Neuronal stem cell (in vitro differentiated cells): Measurements from ENCODE around the gene AGPAT1.
"Not testable (repeated sequence)": the region's sequence is repeated elsewhere in the genome, so short reads cannot be mapped to it uniquely, and the experiment has no call there.

ENCODE experiments used
- DNase-seq: peaks from one replicate; pipeline ENCODE4 v3.0.0-alpha.2; 2013; ENCODE audit warnings: low spot score
- H2AFZ ChIP-seq: one replicate; pipeline ENCODE4 v1.6.1; 2013; ENCODE audit warnings: mild to moderate bottlenecking, low read length, inconsistent platforms
- H2AK5ac ChIP-seq: 2 replicates; pipeline ENCODE4 v1.6.1; 2013; ENCODE audit warnings: low read depth, mild to moderate bottlenecking, inconsistent platforms, low read length, moderate library complexity, mixed read lengths
- H2BK120ac ChIP-seq: 2 replicates; pipeline ENCODE4 v1.6.1; 2013; ENCODE audit warnings: low read depth, mild to moderate bottlenecking, inconsistent platforms, low read length, moderate library complexity, mixed read lengths
- H2BK12ac ChIP-seq: one replicate; pipeline ENCODE4 v1.6.1; 2013; ENCODE audit warnings: low read length, inconsistent platforms
- H2BK15ac ChIP-seq: 2 replicates; pipeline ENCODE4 v1.6.1; 2013; ENCODE audit warnings: mild to moderate bottlenecking, low read length, inconsistent platforms, mixed read lengths
- H2BK5ac ChIP-seq: one replicate; pipeline ENCODE4 v1.6.1; 2013; ENCODE audit warnings: inconsistent platforms, mild to moderate bottlenecking, low read length, moderate library complexity
- H3K14ac ChIP-seq: one replicate; pipeline ENCODE4 v1.6.1; 2013; ENCODE audit warnings: low read length, inconsistent platforms
- H3K18ac ChIP-seq: 2 replicates; pipeline ENCODE4 v1.6.1; 2013; ENCODE audit warnings: low read length, inconsistent platforms
- H3K23ac ChIP-seq: 2 replicates; pipeline ENCODE4 v1.6.1; 2013; ENCODE audit warnings: low read depth, mild to moderate bottlenecking, mixed read lengths, low read length, inconsistent platforms; ENCODE audit not compliant: poor library complexity
- H3K27ac ChIP-seq: replicated peaks from 3 replicates; pipeline ENCODE4 v1.5.1; 2013; ENCODE audit warnings: low read length, inconsistent platforms
- H3K27me3 ChIP-seq, 3 experiments: 2 replicates each; pipeline ENCODE4 v1.6.1; 2013; ENCODE audit warnings: low read length in 3 of 3, mild to moderate bottlenecking in 2 of 3, inconsistent platforms in 1 of 3, low read depth in 1 of 3, mixed read lengths in 1 of 3, moderate library complexity in 1 of 3; ENCODE audit not compliant: control insufficient read depth in 3 of 3, insufficient read depth in 3 of 3
- H3K36me3 ChIP-seq, 2 donors: replicated peaks in 1 of 2; 2 replicates each; pipeline ENCODE4 v1.6.1; 2013; ENCODE audit warnings: low read length in 2 of 2; ENCODE audit not compliant: control insufficient read depth in 2 of 2, insufficient read depth in 2 of 2
- H3K4ac ChIP-seq: 2 replicates; pipeline ENCODE4 v1.6.1; 2013; ENCODE audit warnings: inconsistent platforms, mild to moderate bottlenecking, low read length, moderate library complexity
- H3K4me1 ChIP-seq, 2 donors: 1 replicate in 1 of 2; 2 replicates in 1 of 2; pipeline ENCODE4 v1.6.1; 2013; ENCODE audit warnings: low read length in 2 of 2, low read depth in 1 of 2; ENCODE audit not compliant: control insufficient read depth in 2 of 2, insufficient read depth in 1 of 2
- H3K4me2 ChIP-seq: one replicate; pipeline ENCODE4 v1.6.1; 2013; ENCODE audit warnings: mild to moderate bottlenecking, low read length, inconsistent platforms; ENCODE audit not compliant: insufficient read depth, poor library complexity, severe bottlenecking
- H3K4me3 ChIP-seq, 2 donors: 2 replicates each; pipeline ENCODE4 v1.5.1; 2013; ENCODE audit warnings: low read length in 2 of 2, mild to moderate bottlenecking in 2 of 2, inconsistent platforms in 1 of 2, moderate library complexity in 1 of 2
- H3K79me1 ChIP-seq: one replicate; pipeline ENCODE4 v1.6.1; 2013; ENCODE audit warnings: low read depth, mild to moderate bottlenecking, inconsistent platforms, low read length, moderate library complexity
- H3K9ac ChIP-seq: one replicate; pipeline ENCODE4 v1.6.1; 2013; ENCODE audit warnings: mild to moderate bottlenecking, low read depth, low read length, inconsistent platforms; ENCODE audit not compliant: poor library complexity
- H3K9me3 ChIP-seq, 2 donors: replicated peaks in 1 of 2; 2 replicates each; pipeline versions ENCODE3 to v1.6.1; 2013; ENCODE audit warnings: low read length in 2 of 2, mild to moderate bottlenecking in 2 of 2, inconsistent platforms in 1 of 2, low read depth in 1 of 2, mixed read lengths in 1 of 2, moderate library complexity in 1 of 2; ENCODE audit not compliant: control insufficient read depth in 2 of 2, insufficient read depth in 1 of 2
- H4K8ac ChIP-seq: one replicate; pipeline ENCODE4 v1.6.1; 2013; ENCODE audit warnings: low read depth, mild to moderate bottlenecking, inconsistent platforms, low read length, moderate library complexity
- H4K91ac ChIP-seq: one replicate; pipeline ENCODE4 v1.6.1; 2013; ENCODE audit warnings: low read length, low read depth, mild to moderate bottlenecking, inconsistent platforms; ENCODE audit not compliant: poor library complexity
- WGBS, 2 donors: extraction: QIAGEN DNeasy Blood & Tissue Kit; methylation state at CpG; one replicate each; pipeline ENCODE4 v1.1.7; 2013; ENCODE audit warnings: missing lambda C conversion rate in 2 of 2, mixed read lengths in 1 of 2; ENCODE audit not compliant: insufficient read length in 2 of 2, insufficient replicate concordance in 1 of 2; ENCODE audit errors: extremely low coverage in 2 of 2; 5-methylcytosine and 5-hydroxymethylcytosine counted together

Gene AGPAT1

DNA sequence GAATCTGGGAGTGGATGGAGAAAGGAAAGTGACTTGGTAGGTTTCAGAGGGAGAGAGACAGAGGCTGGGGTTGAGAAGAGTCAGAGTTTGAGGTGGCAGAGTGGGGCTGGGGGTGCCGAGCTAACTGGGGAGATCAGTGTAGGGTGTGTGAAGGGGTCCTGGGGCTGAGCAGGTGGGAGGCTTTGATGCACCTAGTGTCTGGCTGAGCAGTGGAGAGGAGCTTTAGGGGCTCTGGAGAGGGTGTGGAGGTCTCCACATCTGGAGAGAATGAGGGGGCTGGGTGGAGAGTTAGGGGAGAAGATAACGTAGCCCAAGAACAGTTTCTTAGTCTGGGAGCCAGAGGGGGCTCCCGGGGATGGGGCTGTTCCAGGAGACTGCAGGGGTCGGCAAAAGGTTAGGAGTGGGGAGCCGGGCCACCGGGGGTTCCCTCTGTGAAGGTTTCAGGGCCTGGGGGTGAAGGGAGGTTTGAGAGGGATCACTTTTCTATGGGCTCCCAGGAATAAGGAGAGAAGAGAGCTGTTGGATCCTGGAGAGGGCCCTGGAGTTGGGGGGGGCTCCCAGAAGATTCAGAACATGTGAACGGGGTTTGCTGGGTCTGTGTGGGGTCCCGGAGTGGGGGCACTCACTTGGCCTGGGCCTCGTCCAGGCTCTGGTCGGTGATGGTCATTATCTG, 13.3 kb upstream of the AGPAT1 start:
- Histone ChIP-seq H2BK12ac (no peak overlapping the region), H2BK120ac (peak overlapping the region; percentile 43), H4K91ac (no peak overlapping the region), H3K4me2 (peak overlapping the region; percentile 92), H3K36me3 (peaks cover 14 to 31% of the 10 kb centered on the region in 2 donors), H3K18ac (peak overlapping the region; percentile 92), H3K9ac (peak overlapping the region; percentile 82), H4K8ac (no peak overlapping the region), H2BK15ac (peak overlapping the region; percentile 64), H3K4me3 (peak overlapping the region; percentile 75 to 88), H2AK5ac (peak overlapping the region; percentile 59), H3K9me3 (no peaks in the 10 kb centered on the region), H3K27ac (peak overlapping the region; percentile 82), H3K4me1 (peaks cover 23 to 29% of the 10 kb centered on the region in 2 donors), H3K4ac (peak overlapping the region; percentile 78), H2BK5ac (peak overlapping the region; percentile 96), H3K27me3 (no peaks in the 10 kb centered on the region), H3K14ac (peak overlapping the region; percentile 31), H2AFZ (no peak overlapping the region), H3K79me1 (peaks cover 7% of the 10 kb centered on the region), H3K23ac (no peak overlapping the region)
- WGBS, 2 donors: no CpG with 5 or more reads among the region's 10 CpGs
- DNase-seq: no peak

DNA sequence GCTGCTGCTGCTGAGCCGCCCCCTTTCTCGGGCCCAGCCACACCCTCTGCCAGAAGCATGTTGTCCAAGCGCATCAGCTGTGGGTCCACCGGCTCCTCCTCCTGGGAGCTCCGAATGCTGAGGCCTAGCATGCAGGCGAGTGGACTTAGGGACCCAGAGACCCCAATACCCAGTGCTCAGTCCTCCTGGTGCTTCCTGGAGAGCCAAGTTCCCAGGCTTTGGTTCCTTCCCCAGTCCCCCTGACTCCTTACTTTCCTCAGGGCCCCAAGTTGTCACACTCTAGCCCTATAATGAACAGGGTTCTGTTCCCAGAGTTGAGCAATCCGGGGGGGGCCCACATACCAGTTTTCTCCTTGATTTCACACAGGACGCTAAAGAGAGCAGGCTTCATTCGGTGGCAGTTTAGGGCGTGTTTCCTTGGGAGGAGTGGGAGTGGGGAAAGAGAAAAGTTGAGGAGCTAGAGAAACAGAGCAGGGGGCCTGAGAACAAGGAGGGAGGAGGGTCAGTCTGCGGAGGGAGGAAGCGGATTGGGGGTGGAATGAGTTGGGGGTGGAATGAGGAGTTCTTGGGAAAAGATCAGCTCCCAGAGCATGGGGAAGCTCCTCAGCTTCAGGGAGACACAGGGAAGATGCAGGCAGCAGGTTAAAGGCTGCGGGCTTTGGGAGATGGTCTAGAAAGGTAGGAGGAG, 12.6 kb upstream of the AGPAT1 start:
- H3K36me3 ChIP-seq: peaks cover 16 to 38% of the 10 kb centered on the region in 2 donors
- H4K8ac ChIP-seq: no peak overlapping the region
- H3K9me3 ChIP-seq: no peaks in the 10 kb centered on the region
- no peaks in the 10 kb centered on the region for H3K27me3 ChIP-seq
- no peak overlapping the region for H2AFZ ChIP-seq
- peak overlapping the region; percentile 96 for H2BK5ac ChIP-seq
- DNase-seq: no peak
- H2BK120ac ChIP-seq: no peak overlapping the region
- peak overlapping the region; percentile 78 for H3K4ac ChIP-seq
- H3K79me1 ChIP-seq: peaks cover 7% of the 10 kb centered on the region
- peak overlapping the region; percentile 59 for H2AK5ac ChIP-seq
- H3K27ac ChIP-seq: peak overlapping the region; percentile 82
- peak overlapping the region; percentile 75 to 88 for H3K4me3 ChIP-seq
- H3K18ac ChIP-seq: peak overlapping the region; percentile 92
- peak overlapping the region; percentile 92 for H3K4me2 ChIP-seq
- peak overlapping the region; percentile 38 for H2BK15ac ChIP-seq
- WGBS, 2 donors: no CpG with 5 or more reads among the region's 13 CpGs
- H3K4me1 ChIP-seq: peaks cover 23 to 29% of the 10 kb centered on the region in 2 donors
- H3K9ac ChIP-seq: peak overlapping the region; percentile 82
- H4K91ac ChIP-seq: no peak overlapping the region
- no peak overlapping the region for H3K14ac ChIP-seq
- no peak overlapping the region for H3K23ac ChIP-seq
- no peak overlapping the region for H2BK12ac ChIP-seq

DNA sequence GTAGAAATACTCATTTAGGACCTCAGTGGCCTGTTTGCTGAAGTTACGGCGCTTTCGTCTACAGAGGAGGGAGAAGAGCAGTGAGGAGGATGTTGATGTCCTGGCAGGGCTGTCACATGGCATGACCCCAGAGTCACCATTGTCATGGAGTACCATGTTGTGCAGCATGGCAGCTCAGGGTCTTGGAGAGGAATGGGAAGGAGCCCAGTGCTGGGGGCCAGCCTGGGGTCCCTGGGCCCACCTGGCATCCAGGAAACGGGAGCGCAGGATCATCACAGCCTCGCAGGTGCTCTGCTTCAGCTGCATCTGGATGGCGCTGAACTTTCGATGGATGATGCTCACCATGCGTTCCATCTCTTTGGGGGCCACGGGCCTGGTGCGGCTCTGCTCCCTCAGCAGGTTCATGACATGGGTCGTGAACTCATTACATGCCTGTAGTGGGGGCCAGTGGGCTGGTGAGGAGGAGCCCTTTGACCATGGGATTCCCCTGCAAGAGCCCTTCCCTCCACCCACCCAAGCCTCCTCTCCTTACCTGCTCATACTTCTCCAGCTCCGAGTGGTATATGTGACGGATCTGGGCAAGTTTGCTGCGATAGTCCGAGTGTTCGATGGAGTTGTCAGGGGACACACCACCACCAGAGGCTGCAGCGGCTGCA, 12.0 kb upstream of the AGPAT1 start:
- not testable (repeated sequence) for DNase-seq, H3K18ac ChIP-seq, H2AFZ ChIP-seq, H2BK12ac ChIP-seq, H3K14ac ChIP-seq, H2AK5ac ChIP-seq, H3K9me3 ChIP-seq, H3K79me1 ChIP-seq, H3K27me3 ChIP-seq, H2BK120ac ChIP-seq, H4K91ac ChIP-seq, H2BK5ac ChIP-seq, H2BK15ac ChIP-seq, H3K4me2 ChIP-seq, H3K23ac ChIP-seq, H3K27ac ChIP-seq, H3K4ac ChIP-seq, H4K8ac ChIP-seq
- peaks cover 22 to 45% of the 10 kb centered on the region in 2 donors for H3K36me3 ChIP-seq
- WGBS, 2 donors: no CpG with 5 or more reads among the region's 18 CpGs
- peak overlapping the region; percentile 58 to 75 for H3K4me3 ChIP-seq
- peaks cover 23 to 29% of the 10 kb centered on the region in 2 donors for H3K4me1 ChIP-seq
- H3K9ac ChIP-seq: peak overlapping the region; percentile 55
